ENCODE measurements around the gene EDNRA.

DNA sequence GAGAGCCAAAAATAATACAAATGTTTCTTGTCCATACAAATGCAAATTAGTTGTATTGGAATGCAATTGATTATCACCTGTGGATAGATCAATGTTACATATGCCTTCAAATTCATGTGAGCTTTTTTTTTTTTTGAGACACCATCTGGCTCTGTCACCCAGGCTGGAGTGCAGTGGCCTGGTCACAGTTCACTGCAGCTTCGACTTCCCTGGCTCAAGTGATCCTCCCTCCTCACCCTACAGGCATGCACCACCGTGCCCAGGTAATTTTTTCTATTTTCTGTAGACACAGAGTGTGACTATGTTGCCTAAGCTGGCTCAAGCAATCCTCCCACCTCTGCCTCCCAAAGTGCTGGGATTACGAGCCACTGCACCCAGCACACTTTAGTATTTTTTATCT lies 97.7 kb downstream of the EDNRA start:
- TF ChIP-seq, protein P1, sequence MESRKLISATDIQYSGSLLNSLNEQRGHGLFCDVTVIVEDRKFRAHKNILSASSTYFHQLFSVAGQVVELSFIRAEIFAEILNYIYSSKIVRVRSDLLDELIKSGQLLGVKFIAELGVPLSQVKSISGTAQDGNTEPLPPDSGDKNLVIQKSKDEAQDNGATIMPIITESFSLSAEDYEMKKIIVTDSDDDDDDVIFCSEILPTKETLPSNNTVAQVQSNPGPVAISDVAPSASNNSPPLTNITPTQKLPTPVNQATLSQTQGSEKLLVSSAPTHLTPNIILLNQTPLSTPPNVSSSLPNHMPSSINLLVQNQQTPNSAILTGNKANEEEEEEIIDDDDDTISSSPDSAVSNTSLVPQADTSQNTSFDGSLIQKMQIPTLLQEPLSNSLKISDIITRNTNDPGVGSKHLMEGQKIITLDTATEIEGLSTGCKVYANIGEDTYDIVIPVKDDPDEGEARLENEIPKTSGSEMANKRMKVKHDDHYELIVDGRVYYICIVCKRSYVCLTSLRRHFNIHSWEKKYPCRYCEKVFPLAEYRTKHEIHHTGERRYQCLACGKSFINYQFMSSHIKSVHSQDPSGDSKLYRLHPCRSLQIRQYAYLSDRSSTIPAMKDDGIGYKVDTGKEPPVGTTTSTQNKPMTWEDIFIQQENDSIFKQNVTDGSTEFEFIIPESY (CRISPR knock-in tag; IDR thresholded peaks at IDR 0.05): no peak
- TF ChIP-seq HNRNPK (IDR thresholded peaks at IDR 0.05; ENCODE audit: low read depth, low read length, poor library complexity, severe bottlenecking) (no peak), RBFOX2 (IDR thresholded peaks at IDR 0.05; ENCODE audit: low read depth, low read length) (no peak), TAF15 (IDR thresholded peaks at IDR 0.05; ENCODE audit: low read depth, low read length) (no peak), ZNF778 (CRISPR knock-in tag; IDR thresholded peaks at IDR 0.05) (no peak), RBM25 (IDR thresholded peaks at IDR 0.05; ENCODE audit: low read depth, low read length, severe bottlenecking) (no peak)
- TF ChIP-seq, protein P2, sequence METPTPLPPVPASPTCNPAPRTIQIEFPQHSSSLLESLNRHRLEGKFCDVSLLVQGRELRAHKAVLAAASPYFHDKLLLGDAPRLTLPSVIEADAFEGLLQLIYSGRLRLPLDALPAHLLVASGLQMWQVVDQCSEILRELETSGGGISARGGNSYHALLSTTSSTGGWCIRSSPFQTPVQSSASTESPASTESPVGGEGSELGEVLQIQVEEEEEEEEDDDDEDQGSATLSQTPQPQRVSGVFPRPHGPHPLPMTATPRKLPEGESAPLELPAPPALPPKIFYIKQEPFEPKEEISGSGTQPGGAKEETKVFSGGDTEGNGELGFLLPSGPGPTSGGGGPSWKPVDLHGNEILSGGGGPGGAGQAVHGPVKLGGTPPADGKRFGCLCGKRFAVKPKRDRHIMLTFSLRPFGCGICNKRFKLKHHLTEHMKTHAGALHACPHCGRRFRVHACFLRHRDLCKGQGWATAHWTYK (CRISPR knock-in tag; IDR thresholded peaks at IDR 0.05): no peak
- TF ChIP-seq, protein P3, sequence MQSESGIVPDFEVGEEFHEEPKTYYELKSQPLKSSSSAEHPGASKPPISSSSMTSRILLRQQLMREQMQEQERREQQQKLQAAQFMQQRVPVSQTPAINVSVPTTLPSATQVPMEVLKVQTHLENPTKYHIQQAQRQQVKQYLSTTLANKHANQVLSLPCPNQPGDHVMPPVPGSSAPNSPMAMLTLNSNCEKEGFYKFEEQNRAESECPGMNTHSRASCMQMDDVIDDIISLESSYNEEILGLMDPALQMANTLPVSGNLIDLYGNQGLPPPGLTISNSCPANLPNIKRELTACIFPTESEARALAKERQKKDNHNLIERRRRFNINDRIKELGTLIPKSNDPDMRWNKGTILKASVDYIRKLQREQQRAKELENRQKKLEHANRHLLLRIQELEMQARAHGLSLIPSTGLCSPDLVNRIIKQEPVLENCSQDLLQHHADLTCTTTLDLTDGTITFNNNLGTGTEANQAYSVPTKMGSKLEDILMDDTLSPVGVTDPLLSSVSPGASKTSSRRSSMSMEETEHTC (IDR thresholded peaks at IDR 0.05): no peak
